ENCODE measurements around the gene CDH4. TPM values are rescaled to one million over a fixed set of nuclear protein-coding genes. Genes with fewer than 3 reads are reported as not detected.

CDH4 gene
- total RNA-seq, 2 donors from 2014 or later = 0.07 to 0.94 TPM

- Histone ChIP-seq H3K36me3 (no peaks in the 10 kb centered on the region), H3K4me1 (no peaks in the 10 kb centered on the region), H3K27me3 (no peaks in the 10 kb centered on the region), H3K4me3 (no peak overlapping the region), H3K9me3 (no peaks in the 10 kb centered on the region), H3K27ac (no peak overlapping the region)
- no peak for TF ChIP-seq CTCF (IDR thresholded peaks at IDR 0.05)
- no peak for DNase-seq (ENCODE audit: low spot score)
These were observed 476.3 kb downstream of the CDH4 start for GRCh38 chr20:61728326-61728725.

- Histone ChIP-seq H3K27me3 (no peaks in the 10 kb centered on the region), H3K4me3 (no peak overlapping the region), H3K36me3 (no peaks in the 10 kb centered on the region), H3K9me3 (no peaks in the 10 kb centered on the region), H3K4me1 (no peaks in the 10 kb centered on the region), H3K27ac (no peak overlapping the region)
- DNase-seq (ENCODE audit: low spot score) = no peak
- no peak for TF ChIP-seq CTCF (IDR thresholded peaks at IDR 0.05)
These were observed 477.0 kb downstream of the CDH4 start for GRCh38 chr20:61728786-61729770.

GRCh38 chr20:61730631-61731362, 478.7 kb downstream of the CDH4 start:
- Histone ChIP-seq H3K27ac (no peak overlapping the region), H3K4me1 (no peaks in the 10 kb centered on the region), H3K4me3 (no peak overlapping the region), H3K36me3 (no peaks in the 10 kb centered on the region), H3K9me3 (no peaks in the 10 kb centered on the region), H3K27me3 (no peaks in the 10 kb centered on the region)
- DNase-seq (ENCODE audit: low spot score) = no peak
- TF ChIP-seq CTCF (IDR thresholded peaks at IDR 0.05) = no peak

GRCh38 chr20:61731363-61732181, 479.5 kb downstream of the CDH4 start:
- H3K27me3 ChIP-seq = no peaks in the 10 kb centered on the region

More at GRCh38 chr20:61731363-61732181, 479.5 kb downstream of the CDH4 start:
- Histone ChIP-seq H3K9me3 (no peaks in the 10 kb centered on the region), H3K4me1 (no peaks in the 10 kb centered on the region), H3K4me3 (no peak overlapping the region), H3K36me3 (no peaks in the 10 kb centered on the region), H3K27ac (no peak overlapping the region)
- no peak for TF ChIP-seq CTCF (IDR thresholded peaks at IDR 0.05)
- no peak for DNase-seq (ENCODE audit: low spot score)
